ENCODE measurements around the gene ITIH5.

Gene ITIH5

DNA sequence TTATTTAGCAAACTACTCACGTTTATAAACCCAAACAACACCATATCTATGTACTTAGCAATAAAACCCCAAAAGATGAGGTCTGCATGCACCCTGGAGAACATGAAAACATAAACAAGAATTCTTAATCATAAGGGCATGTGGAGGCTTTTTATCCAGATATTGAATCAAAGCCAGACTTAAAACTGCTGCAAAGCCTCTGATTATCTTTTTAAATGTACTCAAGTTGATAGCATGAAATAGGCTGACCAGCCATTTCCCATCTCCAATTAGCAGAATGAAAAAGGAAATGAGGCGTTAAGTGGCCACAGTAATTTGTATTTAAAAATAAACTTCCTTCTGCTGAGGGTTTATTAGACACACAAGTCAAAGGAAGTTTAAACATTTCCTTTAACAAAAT lies 48.3 kb downstream of the ITIH5 start:
- Histone ChIP-seq H3K79me2 (ENCODE audit: insufficient read depth, low read length) (no peaks in the 10 kb centered on the region), H3K9ac (ENCODE audit: low read depth, low read length, poor library complexity, severe bottlenecking) (no peak overlapping the region), H3K9me2 (replicated peaks; ENCODE audit: low read depth, low read length) (no peaks in the 10 kb centered on the region), H3K4me1 (ENCODE audit: insufficient read depth, low read length, poor library complexity, severe bottlenecking) (peaks cover 7% of the 10 kb centered on the region), H3K36me3 (ENCODE audit: insufficient read depth, low read length) (no peaks in the 10 kb centered on the region), H4K20me1 (ENCODE audit: insufficient read depth, low read length, poor library complexity, severe bottlenecking) (no peaks in the 10 kb centered on the region), H2AFZ (ENCODE audit: low read length) (peak overlapping the region; percentile 51), H3K4me2 (ENCODE audit: low read depth, low read length, poor library complexity, severe bottlenecking) (no peak overlapping the region), H3K4me3 (ENCODE audit: low read length, poor library complexity, severe bottlenecking) (no peak overlapping the region), H3K9me3 (ENCODE audit: insufficient read depth, low read depth, low read length) (no peaks in the 10 kb centered on the region), H3F3A (ENCODE audit: low read depth) (no peaks in the 10 kb centered on the region), H3K27me3 (ENCODE audit: insufficient read depth, low read length, poor library complexity, severe bottlenecking) (no peaks in the 10 kb centered on the region)
- TF ChIP-seq EZH2phosphoT487 (IDR thresholded peaks at IDR 0.05; ENCODE audit: borderline replicate concordance) = no peak
- TF ChIP-seq, protein P1, sequence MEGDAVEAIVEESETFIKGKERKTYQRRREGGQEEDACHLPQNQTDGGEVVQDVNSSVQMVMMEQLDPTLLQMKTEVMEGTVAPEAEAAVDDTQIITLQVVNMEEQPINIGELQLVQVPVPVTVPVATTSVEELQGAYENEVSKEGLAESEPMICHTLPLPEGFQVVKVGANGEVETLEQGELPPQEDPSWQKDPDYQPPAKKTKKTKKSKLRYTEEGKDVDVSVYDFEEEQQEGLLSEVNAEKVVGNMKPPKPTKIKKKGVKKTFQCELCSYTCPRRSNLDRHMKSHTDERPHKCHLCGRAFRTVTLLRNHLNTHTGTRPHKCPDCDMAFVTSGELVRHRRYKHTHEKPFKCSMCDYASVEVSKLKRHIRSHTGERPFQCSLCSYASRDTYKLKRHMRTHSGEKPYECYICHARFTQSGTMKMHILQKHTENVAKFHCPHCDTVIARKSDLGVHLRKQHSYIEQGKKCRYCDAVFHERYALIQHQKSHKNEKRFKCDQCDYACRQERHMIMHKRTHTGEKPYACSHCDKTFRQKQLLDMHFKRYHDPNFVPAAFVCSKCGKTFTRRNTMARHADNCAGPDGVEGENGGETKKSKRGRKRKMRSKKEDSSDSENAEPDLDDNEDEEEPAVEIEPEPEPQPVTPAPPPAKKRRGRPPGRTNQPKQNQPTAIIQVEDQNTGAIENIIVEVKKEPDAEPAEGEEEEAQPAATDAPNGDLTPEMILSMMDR (conservative IDR thresholded peaks at IDR 0.05; ENCODE audit: low read length) = no peak

DNA sequence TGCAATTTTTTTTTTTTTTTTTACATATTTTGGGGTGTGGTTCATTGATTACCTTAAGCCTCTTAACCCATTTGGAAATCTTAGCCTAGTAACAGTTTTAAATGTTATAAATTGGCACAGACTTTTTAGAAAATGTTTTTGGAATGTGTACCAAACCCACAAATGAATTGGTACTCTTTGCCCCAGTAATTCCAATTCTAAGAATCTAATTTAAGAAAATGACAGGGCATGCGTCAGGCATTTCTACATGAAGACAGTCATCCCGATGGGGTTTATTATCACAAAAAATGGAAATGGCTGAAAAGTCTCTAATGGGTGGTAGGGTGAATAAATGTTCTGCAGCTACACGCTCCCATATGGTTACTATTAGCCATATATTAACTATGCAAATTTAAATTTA lies 54.9 kb downstream of the ITIH5 start:
- Histone ChIP-seq H3K4me3 (ENCODE audit: low read length, poor library complexity, severe bottlenecking) (no peak overlapping the region), H4K20me1 (ENCODE audit: insufficient read depth, low read length, poor library complexity, severe bottlenecking) (no peaks in the 10 kb centered on the region), H3K9me2 (replicated peaks; ENCODE audit: low read depth, low read length) (no peaks in the 10 kb centered on the region), H3K9me3 (ENCODE audit: insufficient read depth, low read depth, low read length) (no peaks in the 10 kb centered on the region), H3K79me2 (ENCODE audit: insufficient read depth, low read length) (no peaks in the 10 kb centered on the region), H3F3A (ENCODE audit: low read depth) (no peaks in the 10 kb centered on the region), H3K4me2 (ENCODE audit: low read depth, low read length, poor library complexity, severe bottlenecking) (no peak overlapping the region), H3K4me1 (ENCODE audit: insufficient read depth, low read length, poor library complexity, severe bottlenecking) (no peaks in the 10 kb centered on the region), H3K9ac (ENCODE audit: low read depth, low read length, poor library complexity, severe bottlenecking) (no peak overlapping the region), H3K27me3 (ENCODE audit: insufficient read depth, low read length, poor library complexity, severe bottlenecking) (no peaks in the 10 kb centered on the region), H2AFZ (ENCODE audit: low read length) (no peak overlapping the region), H3K36me3 (ENCODE audit: insufficient read depth, low read length) (no peaks in the 10 kb centered on the region)
- TF ChIP-seq, protein P1 (conservative IDR thresholded peaks at IDR 0.05; ENCODE audit: low read length) = no peak
- no peak for TF ChIP-seq EZH2phosphoT487 (IDR thresholded peaks at IDR 0.05; ENCODE audit: borderline replicate concordance)

DNA sequence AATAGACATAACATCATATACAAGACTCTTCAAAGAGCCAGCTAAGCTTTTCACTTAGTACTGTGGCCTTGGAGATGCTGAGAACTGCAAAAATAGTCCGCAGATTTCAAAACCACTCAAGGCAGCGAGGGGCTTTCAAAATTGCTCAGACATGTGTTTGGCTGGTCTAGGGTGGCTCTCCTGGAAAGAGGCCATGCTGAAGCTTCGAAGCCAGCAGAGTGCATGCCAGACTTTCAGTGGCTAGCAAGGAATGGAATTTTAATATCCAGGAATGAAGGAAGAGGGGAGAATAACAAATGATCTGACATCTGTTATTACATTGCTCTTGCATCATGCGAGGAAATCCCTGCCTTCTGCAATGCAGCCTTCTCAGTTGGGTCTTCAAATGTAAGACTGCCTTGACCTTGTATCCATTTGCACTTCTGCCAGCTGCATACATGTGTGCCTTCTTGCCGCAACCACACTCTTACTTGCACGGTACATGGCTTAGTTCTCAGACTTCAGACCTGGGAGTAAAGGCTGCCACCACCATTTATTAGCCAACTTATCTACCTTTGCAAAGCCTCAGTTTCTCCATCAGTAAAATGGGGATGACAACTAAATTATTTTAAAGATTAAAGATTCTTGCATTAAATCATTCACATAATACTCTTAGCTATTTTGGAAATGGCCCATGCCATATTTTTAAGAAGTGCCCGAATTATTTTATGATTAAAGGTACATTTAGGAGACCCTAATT lies 55.9 kb downstream of the ITIH5 start:
- TF ChIP-seq, protein P1 (conservative IDR thresholded peaks at IDR 0.05; ENCODE audit: low read length) = no peak
- Histone ChIP-seq H3K4me3 (ENCODE audit: low read length, poor library complexity, severe bottlenecking) (no peak overlapping the region), H3K4me1 (ENCODE audit: insufficient read depth, low read length, poor library complexity, severe bottlenecking) (no peaks in the 10 kb centered on the region), H3K36me3 (ENCODE audit: insufficient read depth, low read length) (no peaks in the 10 kb centered on the region), H3K9ac (ENCODE audit: low read depth, low read length, poor library complexity, severe bottlenecking) (no peak overlapping the region), H3K4me2 (ENCODE audit: low read depth, low read length, poor library complexity, severe bottlenecking) (no peak overlapping the region), H3K9me2 (replicated peaks; ENCODE audit: low read depth, low read length) (no peaks in the 10 kb centered on the region), H4K20me1 (ENCODE audit: insufficient read depth, low read length, poor library complexity, severe bottlenecking) (no peaks in the 10 kb centered on the region), H3K27me3 (ENCODE audit: insufficient read depth, low read length, poor library complexity, severe bottlenecking) (no peaks in the 10 kb centered on the region), H3F3A (ENCODE audit: low read depth) (no peaks in the 10 kb centered on the region), H2AFZ (ENCODE audit: low read length) (no peak overlapping the region), H3K9me3 (ENCODE audit: insufficient read depth, low read depth, low read length) (no peaks in the 10 kb centered on the region), H3K79me2 (ENCODE audit: insufficient read depth, low read length) (no peaks in the 10 kb centered on the region)
